COR-L47 (cell line): ENCODE measurements around the gene PSMD3.

ENCODE experiments used
- DNase-seq: peaks from one replicate; lab custom pipeline; 2025; lab: John Stamatoyannopoulos, UW

PSMD3 gene

DNA sequence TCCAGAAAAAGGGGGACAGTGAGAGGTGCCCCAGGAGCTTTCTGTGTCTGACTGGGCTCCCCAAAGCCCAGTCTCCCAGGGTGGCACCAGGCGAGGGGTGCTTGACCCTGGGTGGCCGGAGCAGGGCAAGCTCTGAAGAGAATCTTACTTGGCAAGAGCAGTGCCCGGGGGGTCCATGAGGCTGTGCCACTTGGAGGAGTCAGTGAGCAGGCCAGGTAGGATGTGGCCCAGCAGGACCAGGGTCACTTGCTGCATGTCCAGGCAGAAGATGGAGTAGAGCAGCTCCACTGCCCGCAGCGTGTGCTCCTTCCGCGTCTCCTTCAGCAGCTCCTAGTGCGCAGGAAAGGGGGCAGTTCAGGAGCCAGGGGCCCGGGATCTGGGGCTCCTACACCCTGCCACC, 41.9 kb downstream of the PSMD3 start:
- DNase-seq = no peak

- no peak for DNase-seq
Measured at GRCh38 chr17:40022961-40023541, 42.4 kb downstream of the PSMD3 start.

DNA sequence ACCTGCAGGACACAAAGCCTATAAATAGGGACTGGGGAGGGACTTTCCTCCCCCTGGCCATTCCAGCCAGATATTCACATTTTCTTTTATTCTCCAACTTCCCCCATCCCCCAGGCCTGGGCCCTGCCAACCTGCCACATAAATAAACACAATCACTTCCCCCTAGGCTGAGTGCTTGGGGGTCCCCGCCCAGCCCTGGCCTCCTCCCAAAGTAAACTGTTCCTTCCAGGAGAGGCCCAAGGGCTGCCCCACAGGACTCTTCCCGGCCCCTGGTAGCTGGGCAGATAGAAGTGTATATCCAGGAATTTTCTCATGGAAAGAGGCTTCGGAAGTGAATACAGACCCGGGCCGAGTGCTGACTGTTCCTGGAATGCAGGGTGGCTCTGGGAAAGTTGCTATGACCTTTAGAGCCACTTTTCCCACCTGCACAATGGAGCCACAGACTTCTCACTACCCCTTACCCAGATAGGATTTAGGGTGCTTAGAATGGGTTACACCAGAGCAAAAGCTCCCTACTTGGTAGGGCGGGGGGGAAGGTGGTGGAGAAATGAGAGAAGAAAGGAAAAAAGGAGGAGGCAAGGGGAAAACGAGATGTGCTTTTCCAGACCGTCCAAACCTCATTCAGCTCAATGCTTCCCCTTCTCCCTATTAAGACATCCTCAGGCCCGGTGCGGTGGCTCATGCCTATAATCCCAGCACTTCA, 43.1 kb downstream of the PSMD3 start:
- DNase-seq = no peak

DNA sequence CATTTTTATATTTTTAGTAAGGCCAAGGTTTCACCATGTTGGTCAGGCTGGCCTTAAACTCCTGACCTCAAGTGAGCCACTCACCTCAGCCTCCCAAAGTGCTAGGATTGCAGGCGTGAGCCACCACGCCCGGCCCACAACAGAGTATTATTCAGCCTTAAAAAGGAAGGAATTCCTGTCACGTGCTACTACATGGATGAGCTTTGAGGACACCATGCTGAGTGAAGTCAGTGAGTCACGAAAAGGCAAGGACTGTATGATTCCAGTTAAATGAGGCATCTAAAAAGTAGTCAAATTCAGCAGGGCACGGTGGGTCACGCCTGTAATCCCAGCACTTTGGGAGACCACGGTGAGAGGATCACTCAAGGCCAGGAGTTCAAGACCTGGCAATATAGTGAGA, 44.3 kb downstream of the PSMD3 start:
- no peak for DNase-seq

- no peak for DNase-seq
Measured at GRCh38 chr17:40025559-40025958, 45.0 kb downstream of the PSMD3 start.

DNA sequence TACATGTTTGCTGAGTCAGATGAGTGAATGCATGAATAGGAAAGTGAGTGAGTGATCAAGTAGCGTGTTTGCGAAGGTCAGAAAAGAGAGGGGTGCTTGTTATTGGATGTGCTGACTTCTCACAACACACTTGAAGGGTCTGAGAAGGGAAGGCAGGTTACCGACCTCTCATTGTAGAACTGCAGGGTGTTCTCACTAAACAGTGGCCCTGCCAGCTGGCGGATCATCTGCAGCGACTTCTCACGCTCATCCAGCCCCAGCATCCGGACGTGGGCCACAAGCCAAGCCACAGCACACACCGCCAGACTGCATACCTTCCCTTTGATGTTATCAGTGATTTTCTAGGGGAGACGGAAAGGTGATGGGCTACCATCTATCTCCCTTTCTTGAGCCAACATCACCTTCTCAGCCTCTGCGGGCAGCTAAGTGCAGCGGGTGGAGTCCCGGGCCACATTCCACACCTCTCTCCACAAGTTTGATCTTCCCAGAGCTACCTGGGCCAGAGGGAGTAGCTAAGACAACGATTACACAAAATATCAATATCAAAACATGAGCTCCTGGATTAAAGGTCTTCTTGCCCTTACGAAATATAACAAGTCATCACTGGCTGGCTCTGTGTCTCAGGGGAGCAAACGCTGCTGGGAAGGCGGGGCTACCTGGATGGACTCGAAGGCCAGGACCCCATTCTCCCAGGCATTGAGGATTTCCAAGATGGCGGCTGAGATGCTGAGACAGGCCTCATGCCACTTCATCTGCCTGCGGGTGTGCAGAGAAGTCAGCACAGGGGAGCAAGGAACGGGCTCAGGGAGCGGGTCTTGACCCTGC, 45.6 kb downstream of the PSMD3 start:
- no peak for DNase-seq

DNA sequence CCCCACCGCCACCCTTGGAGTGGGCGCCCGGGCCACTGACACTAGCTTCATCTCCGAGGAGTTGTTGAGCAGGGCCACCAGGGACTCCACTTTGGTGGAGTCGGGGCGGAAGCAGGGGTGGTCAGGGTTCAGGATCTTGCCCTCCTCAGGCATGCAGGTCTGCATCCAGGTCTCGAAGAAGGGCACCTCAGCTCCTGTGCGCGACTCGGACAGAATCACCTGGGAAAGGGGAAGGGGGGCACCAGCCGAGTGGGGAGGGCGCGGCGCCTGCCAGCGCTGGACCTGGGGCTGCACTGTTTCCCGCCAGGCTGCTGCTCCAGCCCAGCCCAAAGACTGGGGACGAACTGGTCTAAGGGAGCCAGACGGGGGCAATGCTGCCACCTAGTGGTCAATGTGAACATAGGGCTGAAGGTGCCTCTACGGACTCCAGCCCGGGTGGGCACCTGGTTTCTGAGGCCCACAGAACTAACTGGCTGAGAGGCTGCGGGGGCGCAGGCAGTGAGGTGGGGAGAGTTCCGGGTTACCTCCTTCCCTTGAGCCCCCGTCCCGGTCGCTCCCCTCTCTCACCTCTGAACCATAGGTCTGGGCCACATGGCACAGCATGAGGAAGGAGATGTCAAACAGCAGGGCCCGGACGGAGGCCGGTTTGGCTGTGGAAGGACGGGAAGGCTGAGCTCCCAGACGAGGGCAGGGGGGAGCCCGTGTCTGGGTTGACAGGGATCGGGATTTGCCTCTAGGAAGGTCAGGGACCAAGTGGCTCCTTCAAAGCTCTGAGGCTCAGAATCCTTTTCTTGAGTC, 46.4 kb downstream of the PSMD3 start:
- DNase-seq = peak; percentile 59

- DNase-seq = no peak
Measured at GRCh38 chr17:40027614-40028012, 47.0 kb downstream of the PSMD3 start.

- no peak for DNase-seq
Measured at GRCh38 chr17:40028595-40028994, 48.0 kb downstream of the PSMD3 start.

GRCh38 chr17:40031706-40032105, 51.1 kb downstream of the PSMD3 start:
- DNase-seq = no peak

- no peak for DNase-seq
Measured at GRCh38 chr17:40032322-40033320, 52.0 kb downstream of the PSMD3 start.

DNA sequence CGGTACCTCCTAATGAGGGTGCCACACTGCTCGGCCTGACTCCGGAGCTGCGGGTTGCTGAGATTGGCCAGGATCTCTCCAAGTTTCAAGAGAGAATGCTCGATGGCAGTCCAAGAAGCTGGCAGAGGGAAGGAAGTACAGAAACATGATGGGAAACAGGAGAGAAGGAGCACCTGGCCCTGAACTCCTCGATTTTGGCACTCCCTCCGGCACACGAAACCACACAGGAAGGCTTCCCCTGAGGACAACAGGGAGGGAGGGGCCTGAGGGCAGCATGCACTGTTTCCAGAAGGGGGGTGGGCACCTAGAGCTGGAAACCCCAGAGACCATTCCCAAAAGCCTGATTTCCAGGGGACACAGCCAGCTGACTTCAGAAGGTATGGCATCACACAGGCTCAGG, 52.7 kb downstream of the PSMD3 start:
- DNase-seq = no peak

GRCh38 chr17:40034426-40035161, 54.0 kb downstream of the PSMD3 start:
- no peak for DNase-seq

DNA sequence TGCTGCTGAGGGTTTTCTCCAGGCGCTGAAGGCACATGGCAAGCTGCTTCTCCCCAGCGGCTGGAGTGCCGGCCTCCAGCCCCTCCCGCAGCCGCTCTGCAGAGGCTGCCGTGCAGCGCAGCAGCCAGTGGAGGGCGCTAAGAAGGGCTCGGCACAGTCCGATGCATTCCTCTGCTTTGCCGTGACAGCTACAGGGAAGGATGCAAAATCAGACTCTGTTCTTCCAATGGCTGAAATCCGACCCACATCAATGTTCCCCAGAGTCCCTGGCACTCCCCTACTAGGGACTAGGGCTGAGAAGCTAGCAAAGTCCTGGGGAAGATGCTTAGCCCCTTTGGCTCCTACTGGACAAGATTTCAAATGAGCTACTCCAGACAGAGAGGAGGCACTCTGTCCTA, 54.6 kb downstream of the PSMD3 start:
- DNase-seq = no peak

- DNase-seq = peak; percentile 26
Measured at GRCh38 chr17:40038882-40039513, 58.4 kb downstream of the PSMD3 start.

- DNase-seq = no peak
Measured at GRCh38 chr17:40041196-40041595, 60.6 kb downstream of the PSMD3 start.
